GM19043 (cell line): ENCODE measurements around the gene PTPRN2.
"Not testable (repeated sequence)": the region's sequence is repeated elsewhere in the genome, so short reads cannot be mapped to it uniquely, and the experiment has no call there.

Source experiments
- ATAC-seq: cut with Tn5 transposase; IDR thresholded peaks from one replicate; pipeline ENCODE4 v1.9.1; 2021; ENCODE audit warnings: low read depth; ENCODE audit not compliant: unreplicated experiment

Gene PTPRN2

DNA sequence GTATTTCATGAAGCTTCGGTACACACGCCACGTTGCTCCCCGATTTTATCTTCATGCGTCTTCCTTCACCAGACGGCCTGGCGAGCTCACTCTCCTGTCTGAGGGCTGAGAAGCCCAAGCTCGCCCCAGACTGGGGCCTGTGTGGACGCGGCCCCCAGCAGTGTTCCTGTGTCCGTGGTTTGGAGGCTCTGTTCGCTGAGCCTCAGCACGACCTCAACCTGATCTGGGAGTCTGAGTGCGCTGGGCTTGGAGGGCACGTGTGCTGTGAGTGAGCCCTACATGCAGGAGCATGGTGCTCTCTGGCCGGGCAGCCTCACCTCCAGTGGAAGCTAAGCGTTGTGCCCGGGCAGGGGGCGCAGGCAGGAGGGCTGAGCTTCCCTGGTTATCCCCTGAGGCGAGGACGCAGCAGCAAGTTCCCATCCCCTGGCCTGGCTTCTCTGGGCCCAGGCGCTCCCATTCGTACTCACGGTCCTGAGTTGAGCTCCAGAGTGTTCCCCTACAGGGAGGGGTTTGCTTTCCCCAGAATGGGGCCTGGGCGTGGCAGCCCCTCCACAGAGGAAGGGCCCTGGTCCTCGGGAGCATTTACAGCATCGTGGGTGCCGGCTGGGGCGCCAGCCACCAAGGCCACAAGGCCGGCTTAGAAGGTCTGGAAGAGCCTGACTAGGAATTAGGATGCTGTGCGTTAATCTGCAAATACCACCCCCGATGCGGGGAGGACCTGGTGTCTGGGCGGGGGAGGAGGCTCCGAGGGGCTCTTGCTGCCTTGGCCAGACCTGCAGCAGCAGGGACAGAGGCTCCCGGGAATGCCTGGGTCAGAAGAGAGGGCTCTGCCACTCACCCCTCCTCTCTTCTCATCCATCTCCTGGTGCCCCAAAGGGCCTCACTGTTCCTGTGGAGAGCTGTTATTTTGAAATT lies 850.2 kb downstream of the PTPRN2 start:
- ATAC-seq = no peak

- ATAC-seq = no peak
Measured at GRCh38 chr7:157736341-157736740, 851.3 kb downstream of the PTPRN2 start.

GRCh38 chr7:157735826-157736225 lies 851.8 kb downstream of the PTPRN2 start:
- ATAC-seq = no peak

GRCh38 chr7:157734676-157735640 lies 852.7 kb downstream of the PTPRN2 start:
- ATAC-seq = no peak

DNA sequence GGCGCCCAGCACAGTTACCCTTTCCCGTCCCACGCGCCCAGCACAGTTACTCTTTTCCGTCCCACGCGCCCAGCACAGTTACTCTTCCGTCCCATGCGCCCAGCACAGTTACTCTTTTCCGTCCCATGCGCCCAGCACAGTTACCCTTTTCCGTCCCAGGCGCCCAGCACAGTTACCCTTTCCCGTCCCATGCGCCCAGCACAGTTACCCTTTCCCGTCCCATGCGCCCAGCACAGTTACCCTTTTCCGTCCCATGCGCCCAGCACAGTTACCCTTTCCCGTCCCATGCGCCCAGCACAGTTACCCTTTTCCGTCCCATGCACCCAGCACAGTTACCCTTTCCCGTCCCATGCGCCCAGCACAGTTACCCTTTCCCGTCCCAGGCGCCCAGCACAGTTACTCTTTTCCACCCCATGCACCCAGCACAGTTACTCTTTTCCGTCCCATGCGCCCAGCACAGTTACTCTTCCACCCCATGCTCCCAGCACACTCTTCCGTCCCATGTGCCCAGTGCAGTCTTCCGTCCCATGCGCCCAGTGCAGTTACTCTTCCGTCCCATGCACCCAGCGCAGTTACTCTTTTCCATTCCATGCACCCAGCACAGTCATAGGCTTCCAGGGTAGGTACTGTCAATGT lies 853.7 kb downstream of the PTPRN2 start:
- not testable (repeated sequence) for ATAC-seq

DNA sequence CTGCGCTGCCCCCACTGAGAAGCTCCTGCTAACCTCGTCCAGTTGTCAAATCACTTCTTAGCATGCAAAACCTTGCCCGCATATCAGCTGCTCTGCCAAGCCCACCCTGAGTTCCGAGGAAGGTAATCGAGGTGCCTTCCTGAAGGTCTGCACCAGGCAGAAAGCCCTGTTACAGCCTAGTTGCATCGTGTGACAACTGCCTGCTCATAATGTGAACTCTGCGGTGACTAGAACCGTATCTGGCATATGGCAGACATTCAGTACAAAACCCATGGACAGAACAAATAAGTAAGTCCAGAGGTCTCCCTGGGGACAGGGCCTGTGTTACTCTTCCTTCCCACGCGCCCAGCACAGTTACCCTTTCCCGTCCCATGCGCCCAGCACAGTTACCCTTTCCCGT lies 856.5 kb downstream of the PTPRN2 start:
- no peak for ATAC-seq

- ATAC-seq = no peak
Measured at GRCh38 chr7:157730614-157731013, 857.0 kb downstream of the PTPRN2 start.

DNA sequence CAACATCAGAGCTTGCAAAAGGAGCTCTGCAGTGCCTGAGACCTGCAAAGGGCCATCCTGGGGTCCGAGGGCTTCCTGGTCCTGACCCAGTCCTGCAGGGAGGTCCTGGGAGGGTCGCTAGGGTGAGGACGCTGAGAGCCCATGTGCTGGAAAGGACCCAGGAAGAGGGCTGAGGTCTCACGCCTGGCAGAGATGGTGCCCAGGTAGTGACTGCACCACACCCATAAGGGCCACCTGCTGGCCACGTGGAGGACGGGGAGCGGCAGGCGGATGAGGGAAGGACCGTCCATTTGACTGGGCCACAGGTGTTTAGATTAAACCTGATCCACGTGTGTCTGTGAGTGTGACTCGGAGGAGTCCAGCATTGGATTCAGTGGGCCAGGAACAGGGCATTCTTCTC lies 858.1 kb downstream of the PTPRN2 start:
- no peak for ATAC-seq

GRCh38 chr7:157727964-157728615 lies 859.5 kb downstream of the PTPRN2 start:
- ATAC-seq = no peak

DNA sequence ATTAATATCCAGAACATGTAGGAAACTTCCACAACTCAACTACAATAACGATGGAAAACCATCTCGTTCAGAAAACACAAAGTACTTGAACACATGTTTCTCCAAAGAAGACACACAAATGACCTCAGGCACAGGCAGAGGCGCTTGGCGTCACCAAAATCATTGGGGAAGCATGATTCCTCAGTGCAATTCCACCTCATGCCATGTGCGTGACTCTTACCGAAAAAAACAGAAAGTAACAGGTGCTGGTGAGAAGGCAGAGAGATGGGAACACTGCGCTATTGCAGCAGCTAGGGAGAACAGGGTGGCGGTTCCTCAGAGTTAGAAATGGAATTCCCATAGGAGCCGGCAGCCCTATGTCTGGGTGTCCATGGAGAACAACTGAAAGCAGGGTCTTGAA lies 860.9 kb downstream of the PTPRN2 start:
- ATAC-seq = no peak

DNA sequence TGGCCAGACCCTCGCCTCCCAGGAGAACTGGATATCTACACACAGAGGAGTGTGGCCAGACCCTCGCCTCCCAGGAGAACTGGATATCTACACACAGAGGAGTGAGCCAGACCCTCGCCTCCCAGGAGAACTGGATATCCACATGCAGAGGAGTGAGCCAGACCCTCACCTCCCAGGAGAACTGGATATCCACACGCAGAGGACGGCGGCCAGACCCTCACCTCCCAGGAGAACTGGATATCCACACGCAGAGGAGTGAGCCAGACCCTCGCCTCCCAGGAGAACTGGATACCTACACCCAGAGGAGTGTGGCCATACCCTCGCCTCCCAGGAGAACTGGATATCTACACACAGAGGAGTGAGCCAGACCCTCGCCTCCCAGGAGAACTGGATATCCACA lies 862.3 kb downstream of the PTPRN2 start:
- not testable (repeated sequence) for ATAC-seq

GRCh38 chr7:157723205-157723604 lies 864.4 kb downstream of the PTPRN2 start:
- no peak for ATAC-seq

DNA sequence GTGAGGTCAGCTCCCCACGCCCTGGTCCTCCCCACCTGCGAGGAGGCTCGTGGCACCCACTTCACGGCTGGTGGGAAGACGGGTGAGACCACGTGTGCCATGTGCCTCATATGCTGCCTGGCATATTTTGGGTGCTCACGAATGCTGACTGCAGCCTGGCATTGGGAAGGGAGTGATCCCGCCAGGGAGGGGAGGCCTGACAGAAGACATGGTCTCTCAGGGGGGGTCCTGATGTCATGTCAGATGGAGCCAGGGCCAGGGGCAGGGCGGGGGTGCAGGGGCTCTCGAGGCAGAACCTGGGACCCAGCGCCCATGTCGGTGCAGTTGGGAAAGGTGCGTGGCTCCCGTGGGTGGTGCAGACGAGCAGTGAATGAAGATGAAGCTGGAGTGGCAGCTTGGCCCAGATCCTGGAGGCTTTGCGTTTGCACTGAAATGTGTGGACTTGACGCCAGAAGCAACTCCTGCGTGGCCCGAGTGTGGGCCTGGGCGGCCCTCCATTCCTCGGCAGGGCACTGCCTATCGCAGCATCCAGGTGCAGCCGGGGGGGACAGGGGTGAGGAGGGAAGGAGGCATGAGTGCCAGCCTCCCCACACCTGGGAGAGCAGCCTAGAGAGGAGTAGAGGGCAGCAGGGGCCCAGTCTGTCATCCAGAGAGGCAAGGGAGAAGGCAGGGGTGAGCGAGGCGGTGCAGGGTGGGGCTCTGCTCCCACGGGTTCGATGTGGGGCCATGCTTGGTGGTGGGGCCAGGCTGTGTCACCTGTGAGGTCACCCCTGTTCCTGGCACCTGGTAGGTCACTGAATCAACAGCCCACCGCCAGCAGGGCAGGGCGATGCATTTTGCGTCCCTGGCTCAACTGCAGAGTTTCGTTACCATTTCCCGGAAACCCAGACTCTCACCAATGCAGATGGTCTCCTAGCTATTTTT lies 865.2 kb downstream of the PTPRN2 start:
- no peak for ATAC-seq

GRCh38 chr7:157721468-157722136 lies 866.0 kb downstream of the PTPRN2 start:
- no peak for ATAC-seq

GRCh38 chr7:157719705-157720655 lies 867.6 kb downstream of the PTPRN2 start:
- ATAC-seq = no peak

DNA sequence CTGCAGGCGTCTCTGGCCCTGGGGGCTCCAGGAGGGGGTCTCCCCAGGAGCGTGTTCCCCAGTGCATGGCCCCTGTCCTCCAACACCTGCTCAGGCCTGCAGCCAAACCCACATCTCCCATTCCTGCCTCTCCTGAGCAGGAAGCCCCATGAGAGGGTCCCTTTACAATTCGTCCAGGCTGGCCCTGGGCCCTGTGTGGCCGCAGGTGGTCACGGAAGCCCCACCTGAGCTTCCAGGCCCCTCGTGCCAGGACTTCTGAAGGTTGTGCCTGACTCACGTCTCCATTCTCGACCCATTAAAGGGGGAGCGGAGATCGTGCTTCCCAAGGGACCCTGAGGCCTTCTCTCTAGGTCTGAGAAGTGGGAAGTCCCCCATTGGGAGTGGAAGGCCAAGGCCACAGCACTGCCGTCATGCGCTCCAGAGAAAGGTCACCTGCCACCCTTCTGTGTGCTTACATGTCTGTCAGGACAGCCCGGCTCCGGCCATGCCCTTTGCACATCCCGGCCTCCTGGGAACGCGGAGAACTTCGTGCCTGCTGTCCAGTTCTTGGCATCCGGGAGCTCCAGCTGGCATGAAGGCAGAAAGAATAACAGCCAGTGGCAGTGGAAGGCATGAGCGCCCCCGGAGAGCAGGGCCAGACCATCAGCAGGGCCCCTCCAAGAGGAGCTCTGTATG lies 868.5 kb downstream of the PTPRN2 start:
- ATAC-seq = no peak
